ACHN (cell line): ENCODE measurements around the gene CATSPER1.
"Not testable (repeated sequence)": the region's sequence is repeated elsewhere in the genome, so short reads cannot be mapped to it uniquely, and the experiment has no call there.

Source experiments
- DNase-seq: peaks from one replicate; pipeline ENCODE4 v3.0.0-alpha.2; 2015
- in situ Hi-C: cut with HindIII; loops from 2 replicates; pipeline ENCODE4 v1.10.0; 2017; ENCODE audit warnings: low sequenced_read_pairs, low pct_ligation_motif_present, low pct_unique_long_range_greater_than_20kb

The CATSPER1 gene

DNA sequence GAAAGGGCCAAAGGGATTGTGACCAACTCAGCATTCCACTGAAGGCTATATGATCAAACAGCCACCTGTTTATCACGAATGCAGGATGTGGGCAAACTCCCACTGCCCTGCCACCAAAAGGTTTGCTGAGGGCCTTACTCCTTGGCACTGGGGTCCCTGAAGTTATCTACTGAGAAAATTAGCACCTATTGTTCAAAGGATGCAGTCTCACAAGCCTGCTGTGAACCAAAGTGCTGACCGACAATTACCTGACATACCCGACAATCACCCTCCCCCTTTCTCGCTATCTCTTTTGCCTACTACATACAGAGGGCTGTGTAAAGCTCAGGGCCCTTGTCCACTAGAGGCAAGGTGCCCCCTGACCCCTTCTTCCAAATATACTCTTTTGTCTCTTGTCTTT lies 16.2 kb downstream of the CATSPER1 start:
- DNase-seq, in situ Hi-C loops: not testable (repeated sequence)

DNA sequence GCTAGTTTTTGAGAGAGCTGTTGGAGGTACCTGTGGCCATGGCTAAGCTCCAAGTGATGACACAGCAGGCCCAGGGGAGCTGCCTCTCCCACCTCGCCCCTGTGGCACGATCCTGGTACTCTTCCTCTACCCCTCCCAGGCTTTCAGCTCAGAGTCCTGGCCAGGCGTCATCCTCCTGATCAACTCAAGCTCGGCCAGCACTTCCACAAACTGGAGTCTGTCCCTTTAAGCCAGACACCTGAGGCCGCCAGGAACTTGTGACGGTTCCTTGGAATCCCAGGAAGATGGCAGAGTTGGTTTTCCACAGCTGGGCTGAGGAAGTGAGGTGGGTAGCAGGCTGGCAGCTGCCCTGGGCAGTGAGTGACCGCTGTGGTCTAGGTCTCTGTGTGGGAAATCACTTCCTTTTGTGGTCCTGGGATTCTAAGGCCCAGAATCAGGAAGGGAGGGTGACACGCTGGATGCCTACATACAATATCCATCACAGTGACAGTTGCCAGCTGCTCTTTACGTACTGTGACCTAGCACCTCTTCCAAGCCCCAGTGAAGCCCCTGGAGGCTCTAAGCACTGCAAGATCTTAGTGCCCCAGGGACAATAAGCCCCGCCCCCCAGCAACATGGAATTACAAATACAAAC lies 17.7 kb downstream of the CATSPER1 start:
- in situ Hi-C loops: no loop called here
- DNase-seq: no peak

DNA sequence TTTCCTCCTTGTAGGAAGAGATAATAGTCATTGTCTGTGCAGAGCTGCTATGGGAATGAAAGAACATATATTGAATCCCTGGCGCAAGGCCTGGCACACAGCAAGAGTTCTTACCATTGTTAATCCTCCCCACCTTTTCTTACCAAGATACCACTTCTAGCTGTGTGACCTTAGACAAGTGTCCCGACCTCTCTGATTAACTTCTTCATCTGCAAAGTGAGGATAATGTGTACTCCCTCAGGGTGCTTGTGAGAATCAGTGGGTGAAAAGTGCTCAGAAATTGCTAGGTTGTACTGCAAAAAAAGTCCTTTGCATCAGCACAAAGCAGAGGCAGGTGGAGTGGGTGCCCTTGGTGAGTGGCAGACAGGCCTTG lies 18.2 kb downstream of the CATSPER1 start:
- no peak for DNase-seq
- in situ Hi-C loops: no loop called here

DNA sequence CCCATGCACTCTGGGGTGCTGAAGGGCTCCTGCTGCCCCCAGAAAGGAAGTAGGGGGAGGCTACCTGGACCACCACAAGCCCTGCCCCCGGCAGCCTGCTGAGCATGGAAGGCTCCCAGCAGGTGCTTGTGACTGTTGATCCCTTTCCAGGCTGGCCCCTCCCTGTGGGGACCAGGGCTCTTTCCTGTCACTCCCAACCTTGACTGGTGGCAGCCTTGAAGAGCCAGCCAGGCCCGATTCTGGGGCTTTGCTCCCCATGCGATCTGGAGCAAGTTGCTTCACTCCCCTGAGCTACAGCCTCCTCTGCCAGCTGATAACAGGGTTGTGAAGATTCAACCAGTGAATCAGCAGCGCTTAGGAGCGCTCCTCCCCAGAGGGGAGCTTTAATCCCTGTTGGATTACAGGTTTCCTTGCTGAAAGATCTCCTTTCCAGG lies 19.1 kb downstream of the CATSPER1 start:
- DNase-seq: no peak
- in situ Hi-C loops: no loop called here

DNA sequence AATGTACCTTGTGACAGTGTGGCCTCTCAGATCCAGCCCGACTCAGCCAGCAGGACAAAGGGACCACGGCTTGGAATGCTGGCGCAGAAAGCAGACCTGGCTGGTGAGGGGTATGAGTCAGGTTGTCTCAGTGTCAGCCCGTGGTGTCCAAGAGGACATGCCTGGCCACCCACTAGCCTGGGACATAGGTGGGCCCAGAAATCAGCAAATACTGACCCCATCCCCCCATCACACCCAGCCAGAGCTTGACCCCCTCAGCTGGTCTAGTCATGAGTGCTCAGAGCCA lies 19.4 kb downstream of the CATSPER1 start:
- in situ Hi-C loops: no loop called here
- DNase-seq: no peak

DNA sequence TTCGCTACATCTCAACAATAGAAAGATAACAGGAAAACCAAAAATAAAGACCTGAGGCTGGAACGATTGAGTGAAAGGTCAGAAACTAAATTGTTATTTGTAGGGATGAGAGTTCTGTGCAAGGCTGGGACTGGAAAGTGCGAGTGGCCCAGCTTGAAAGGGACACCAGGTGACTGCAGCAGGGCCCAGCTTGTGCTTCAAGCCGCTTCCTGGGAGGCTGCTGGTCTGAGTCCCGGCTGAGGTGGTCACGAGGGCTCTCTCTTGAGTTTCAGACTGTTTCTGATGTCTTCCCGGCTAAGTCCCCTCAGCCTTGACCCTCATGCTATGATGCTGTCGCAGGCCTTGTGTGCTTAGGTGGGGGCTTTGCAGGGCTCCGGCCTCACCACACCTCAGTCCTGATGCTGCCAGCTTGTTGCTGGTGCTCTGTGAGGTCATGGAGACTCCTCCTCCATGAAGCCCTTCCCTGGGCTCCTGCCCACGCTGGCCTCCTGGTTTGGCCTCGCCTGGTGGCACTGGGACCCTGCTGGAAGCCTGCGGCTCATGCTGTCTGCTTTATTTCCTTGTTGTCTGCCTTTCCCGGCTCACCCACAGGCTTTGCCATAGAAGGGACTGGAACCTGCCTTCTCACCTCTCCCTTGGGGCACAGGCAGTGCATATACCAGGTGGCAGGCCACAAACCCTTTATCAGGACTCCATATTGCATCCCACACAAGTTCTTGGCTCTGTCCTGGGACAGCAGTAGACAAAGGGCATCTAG lies 20.0 kb downstream of the CATSPER1 start:
- in situ Hi-C loops: no loop called here

DNA sequence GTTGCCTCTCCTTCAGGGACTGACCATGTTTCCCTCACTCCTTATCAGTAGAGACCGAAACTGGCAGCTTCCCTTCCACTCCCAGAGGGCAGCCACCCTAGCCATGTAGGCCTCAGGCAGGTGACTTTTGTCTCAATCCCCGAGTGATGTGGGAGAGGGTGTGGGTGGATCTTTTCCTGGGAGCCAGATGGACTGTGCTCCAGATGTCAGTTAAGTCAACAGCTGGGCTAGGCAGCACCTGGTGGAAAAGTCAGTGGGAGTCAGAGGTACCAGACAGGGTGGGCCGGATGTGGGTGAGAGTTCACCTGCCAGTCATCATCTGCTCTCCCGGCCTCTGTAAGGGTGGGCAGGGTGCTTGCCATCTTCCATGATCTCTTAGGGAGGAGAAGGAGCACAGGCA lies 22.1 kb downstream of the CATSPER1 start:
- in situ Hi-C loops: no loop called here
- no peak for DNase-seq

More for the DNA sequence above, 20.0 kb downstream of the CATSPER1 start:
- DNase-seq: no peak

DNA sequence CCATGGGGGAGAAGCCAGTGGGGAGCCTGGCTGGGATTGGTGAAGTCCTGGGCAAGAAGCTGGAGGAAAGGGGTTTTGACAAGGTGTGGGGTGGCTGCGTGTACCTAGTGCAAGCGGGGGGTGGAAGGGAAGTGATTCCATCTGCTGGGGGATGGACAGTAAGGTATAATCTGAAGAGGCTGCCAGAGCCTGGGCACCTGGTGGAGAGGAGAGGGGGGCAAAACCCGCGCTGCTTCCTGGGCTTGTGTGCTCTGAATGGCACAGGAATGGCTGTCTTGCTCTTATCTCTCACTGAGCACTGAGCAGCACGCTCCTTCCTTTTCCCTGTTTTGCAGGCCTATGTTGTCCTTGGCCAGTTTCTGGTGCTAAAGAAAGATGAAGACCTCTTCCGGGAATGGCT lies 23.0 kb downstream of the CATSPER1 start:
- in situ Hi-C loops: no loop called here

DNA sequence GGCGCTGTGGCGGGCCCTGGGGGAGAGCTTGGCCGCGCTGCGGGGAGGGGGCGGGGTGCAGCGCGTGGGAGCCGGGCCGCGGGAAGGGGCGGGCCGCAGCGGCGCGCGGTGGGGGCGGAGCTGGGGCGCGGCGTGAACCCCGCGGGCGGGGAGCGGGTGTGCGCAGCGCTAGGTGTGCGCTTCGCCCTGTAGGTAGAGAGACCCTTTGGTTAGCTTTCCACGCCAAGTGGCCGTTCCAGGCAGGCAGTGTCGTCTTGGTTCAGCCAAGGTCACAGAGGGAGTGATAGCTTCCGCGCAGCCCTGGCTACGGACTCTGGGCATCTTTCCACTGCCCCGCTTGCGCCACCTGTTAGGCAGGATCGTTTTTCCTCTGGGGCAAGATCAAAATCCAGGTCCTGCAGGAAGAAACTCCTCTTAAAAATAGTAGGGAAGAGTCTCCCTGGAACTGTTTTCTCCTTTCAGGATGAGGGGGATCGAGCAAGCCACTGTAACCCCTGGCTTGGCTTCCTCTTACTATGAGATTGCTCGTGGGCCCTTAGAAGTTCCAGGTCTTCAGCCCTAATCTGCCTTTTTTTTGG lies 23.5 kb downstream of the CATSPER1 start:
- DNase-seq: peak; percentile 36
- in situ Hi-C loops: no loop called here

More for the DNA sequence above, 23.0 kb downstream of the CATSPER1 start:
- DNase-seq: no peak

DNA sequence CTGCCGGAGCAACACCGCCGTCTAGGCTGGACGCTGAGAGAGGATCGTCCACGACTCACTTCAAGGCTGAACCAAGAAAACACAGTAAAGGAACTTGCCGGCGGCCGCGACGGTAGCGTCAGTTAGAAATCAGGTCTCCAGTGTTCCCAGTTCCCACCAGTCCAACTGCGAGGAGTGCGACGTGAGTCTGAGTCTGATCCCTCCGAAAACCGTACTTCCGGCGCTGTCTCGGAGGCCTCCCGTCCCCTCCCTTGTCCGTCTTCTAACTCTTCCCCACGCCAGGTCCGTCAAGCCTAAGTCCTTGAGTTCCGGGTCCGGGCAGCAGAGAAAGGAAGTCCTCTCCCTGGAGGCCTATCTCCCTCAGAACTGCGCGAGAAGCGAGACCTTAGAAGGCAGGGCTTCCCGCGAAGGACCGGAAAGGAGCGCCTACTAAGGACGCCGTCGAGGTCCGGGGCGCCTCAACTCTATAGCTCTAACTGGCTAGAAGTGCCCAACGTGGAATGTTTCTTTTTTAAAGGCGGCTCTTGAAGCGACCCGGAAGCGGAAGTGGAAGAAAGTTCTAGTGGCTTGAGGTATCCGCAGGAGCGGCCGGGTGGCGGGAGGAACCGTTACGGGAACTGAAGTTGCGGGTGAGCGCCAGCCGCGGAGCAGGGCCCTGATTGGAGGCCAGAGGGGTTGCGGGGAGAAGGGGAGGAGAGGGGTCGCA lies 24.2 kb downstream of the CATSPER1 start, which contains the start of the genes BANF1 and EIF1AD:
BANF1 (plus strand) TSS at position 562 of the 706 bp plus-strand sequence. CDS start 748 bp downstream, outside the sequence.
EIF1AD (minus strand) TSS at position 216 of the 706 bp plus-strand sequence. CDS start 1,768 bp downstream, outside the sequence.
- in situ Hi-C loops: no loop called here
- peak; percentile 95 for DNase-seq

DNA sequence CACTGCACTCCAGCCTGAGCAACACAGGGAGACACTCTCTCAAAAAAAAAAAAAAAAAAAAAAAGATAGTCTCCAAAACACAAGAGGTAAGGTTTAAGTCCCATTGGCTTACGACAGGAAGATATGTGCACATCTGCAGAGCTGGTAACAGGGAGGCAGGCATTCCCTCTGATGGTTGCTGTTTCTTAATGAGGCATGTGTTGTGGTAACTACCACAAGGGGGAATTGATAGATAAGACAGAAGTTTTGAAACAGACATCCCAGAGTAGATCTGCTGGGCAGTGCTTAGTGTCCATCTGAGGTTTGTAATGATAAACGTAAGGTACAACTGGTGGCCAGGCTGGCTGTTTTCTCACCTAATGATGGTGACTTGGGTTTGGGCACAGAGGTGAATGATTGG lies 29.0 kb downstream of the CATSPER1 start:
- DNase-seq: no peak
- in situ Hi-C loops: no loop called here

DNA sequence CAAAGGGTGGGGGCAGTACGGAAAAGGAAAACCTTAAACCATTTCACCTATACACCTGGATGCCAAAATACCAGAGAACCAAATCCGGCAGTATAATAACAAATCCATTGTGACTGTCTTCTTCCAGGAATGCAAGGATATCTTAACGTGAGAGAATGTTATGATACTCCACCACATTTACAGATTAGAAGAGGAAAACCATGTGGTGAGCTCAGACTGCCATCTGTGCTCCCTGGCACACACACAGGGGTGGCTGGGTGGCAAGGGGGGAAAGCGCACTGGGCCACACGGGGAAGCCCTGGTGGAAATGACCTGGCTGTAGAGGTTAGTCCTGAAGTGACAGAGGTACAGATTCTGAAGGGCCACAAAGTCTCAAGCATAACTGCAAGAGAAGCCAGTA lies 34.2 kb downstream of the CATSPER1 start:
- no peak for DNase-seq
- in situ Hi-C loops: no loop called here

DNA sequence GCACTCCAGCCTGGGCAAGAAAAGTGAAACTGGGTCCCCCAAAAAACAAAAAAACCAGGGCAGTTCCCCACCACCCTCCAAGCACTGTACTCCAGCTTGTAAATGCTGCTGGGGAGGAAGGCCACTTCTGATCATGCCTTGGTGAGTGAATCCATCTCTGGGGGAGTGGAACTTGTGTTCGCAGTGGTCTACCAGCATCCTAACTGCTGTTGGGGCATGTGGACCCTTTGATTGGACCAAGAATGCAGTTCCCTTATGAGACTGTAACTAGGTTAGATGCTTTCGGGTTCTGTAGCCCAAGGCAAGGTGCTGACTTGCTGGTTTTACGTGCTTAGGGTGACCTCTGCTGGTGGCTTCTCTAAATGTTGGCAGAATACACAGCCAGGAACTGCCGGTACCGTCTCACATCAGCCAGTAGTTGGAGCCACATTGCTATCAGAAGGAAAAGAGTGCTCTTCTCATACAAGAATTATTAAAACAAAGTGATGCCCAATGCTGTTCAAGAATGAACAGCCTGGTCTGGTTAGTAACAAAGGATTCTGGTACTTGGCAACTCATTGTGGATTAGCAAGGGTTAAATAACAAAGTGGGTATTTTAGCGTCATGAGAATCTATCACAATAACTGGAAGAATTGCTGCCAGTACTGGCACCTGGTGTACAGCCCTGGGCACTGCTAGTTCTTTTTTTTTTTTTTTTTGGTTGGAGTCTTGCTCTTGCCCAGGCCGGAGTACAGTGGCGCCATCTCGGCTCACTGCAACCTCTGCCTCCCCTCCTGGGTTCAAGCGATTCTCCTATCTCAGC lies 37.3 kb downstream of the CATSPER1 start:
- DNase-seq: peak; percentile 90
- in situ Hi-C loops: no loop called here

DNA sequence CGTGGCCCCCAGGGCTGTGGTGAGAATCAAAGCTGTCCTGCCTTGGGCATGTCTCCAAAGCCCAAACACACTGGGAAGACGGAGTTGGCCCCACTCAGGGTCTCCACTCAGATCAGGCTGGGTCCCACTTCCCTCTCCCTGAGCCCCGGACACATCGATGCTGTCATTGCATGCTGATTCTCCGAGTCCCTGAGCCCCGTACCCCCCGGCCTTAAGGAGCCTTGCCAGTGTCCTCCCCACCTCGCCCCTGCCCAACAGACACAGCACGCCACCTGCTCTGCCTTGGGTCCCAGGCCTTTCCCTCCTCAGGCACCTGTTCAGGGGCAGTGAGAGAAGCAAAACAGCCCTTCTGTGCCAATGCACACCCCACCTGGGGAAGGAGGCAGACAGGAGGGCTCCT lies 38.9 kb downstream of the CATSPER1 start:
- in situ Hi-C loops: no loop called here
- no peak for DNase-seq

DNA sequence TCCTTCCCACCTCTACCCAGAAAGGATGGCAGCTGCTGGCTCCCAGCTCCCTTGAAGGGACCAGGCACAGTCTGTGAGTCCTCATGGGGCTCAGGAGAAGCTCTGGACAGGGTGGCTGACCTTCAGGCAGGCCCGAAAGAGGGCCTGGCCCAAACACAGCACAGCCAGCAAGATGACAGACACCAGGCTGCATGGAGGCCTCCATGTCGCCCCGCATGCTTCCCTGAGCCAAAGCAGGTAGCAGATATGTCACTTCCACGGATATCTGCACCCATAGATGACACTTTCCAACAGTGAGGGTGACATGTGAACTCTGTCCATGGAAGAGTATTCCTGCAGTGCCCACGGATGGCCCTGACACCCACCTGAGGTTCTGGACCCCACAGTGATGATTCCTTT lies 42.7 kb downstream of the CATSPER1 start:
- no peak for DNase-seq
- in situ Hi-C loops: no loop called here

DNA sequence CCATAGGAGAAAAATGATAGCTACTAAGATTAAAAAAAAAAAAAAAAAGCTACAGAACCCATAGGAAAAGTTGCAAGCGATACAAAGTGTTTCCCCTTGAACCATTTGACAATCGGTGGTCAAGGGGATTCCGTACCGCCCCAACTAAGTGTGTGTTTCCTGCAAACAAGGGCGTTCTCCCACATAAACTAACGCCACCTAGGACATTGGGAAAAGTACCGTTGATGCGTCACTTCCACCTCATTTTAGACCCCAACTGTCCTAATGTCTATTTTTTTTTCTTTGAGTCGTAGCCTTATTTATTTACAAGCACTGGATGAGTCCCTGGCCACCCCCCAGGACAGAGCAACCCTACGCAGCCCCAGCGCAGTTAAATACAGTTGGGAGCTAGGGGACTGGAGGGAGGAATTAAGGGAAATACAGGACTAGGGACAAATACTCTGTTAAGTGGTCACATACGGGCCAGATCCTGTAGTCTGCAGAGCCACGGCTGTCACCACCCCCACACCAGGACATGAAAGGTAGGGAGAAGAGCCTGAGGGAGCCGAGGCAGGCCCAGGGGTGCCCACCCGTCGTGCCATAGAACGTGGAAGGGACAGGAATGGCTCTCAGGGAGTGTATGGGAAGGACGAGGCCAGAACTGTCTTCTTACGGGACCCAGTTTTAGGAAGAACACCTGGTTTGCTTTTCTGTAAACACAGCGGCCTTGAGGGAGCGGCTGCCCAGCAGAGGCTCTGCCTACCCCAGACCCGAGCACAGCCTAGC lies 43.3 kb downstream of the CATSPER1 start:
- in situ Hi-C loops: no loop called here
- DNase-seq: no peak

DNA sequence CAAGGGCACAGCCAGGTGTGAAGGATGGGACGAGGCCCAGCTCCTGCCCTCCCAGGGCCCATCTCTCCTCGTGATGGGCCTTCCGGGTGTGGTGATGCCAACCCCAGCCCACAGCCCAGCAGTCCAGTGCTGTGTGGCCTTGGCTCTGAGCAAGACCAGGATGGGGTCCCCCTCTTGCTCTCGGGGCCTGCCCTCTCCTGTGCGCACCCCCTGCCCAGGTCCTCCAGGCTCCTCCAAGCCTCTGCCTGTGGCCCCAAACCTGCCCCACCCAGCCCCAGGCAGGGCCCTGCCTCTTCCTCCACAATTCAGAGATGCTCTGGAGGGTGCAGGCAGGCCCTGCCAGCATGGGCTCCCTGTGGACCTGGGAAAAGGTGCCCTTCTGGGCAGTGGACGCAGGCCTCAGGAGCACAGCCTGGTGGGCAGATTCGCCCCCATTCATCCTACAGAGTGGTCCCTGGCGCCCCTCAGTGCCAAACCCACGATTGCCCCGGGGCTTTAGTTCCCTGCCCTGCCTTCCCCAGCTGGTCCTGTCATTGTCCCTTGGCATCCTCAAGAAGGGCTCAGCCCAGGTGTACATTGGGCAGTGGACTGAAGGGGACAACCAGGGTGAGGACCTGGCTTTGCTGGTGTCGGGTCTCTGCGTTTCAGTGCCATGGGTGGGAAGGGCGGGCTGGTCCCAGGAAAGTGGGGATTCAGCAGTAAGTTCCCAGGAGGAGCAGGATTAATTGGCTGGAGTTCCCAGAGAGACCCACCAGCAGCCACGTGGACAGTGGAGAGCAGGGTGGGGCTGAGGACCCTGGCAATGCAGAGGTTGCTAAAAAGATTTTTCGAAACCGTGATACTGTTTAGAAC lies 44.1 kb downstream of the CATSPER1 start:
- no peak for DNase-seq
- in situ Hi-C loops: no loop called here
